Breast epithelium (tissue), 3 donors: Measurements from ENCODE around the gene ACR.

Source experiments
- CTCF ChIP-seq, 3 donors: fragments of 450-650 bp; IDR thresholded peaks; one replicate each; pipeline ENCODE4 v1.5.1; 2016 to 2017; ENCODE audit warnings: antibody characterized with exemption in 3 of 3, mild to moderate bottlenecking in 3 of 3, moderate library complexity in 3 of 3
- POLR2A ChIP-seq: fragments of 450-650 bp; IDR thresholded peaks from one replicate; pipeline ENCODE4 v1.6.1; 2016; ENCODE audit warnings: antibody characterized with exemption, mild to moderate bottlenecking, moderate library complexity
- POLR2AphosphoS5 ChIP-seq, 3 donors: sonication (generic); formaldehyde crosslinking; IDR thresholded peaks; one replicate each; pipeline ENCODE4 v1.6.1; 2017; ENCODE audit warnings: antibody characterized with exemption in 3 of 3

GRCh38 chr22:50712341-50713007 is 25.5 kb upstream of the ACR start:
- TF ChIP-seq CTCF (IDR thresholded peaks at IDR 0.05) (no peak), POLR2AphosphoS5 (IDR thresholded peaks at IDR 0.05) (no peak), POLR2A (no peak)
